ENCODE measurements around the gene TSKU.

Gene TSKU

GRCh38 chr11:76798671-76799065 lies 15.5 kb downstream of the TSKU start:
- peak overlapping the region; percentile 7; the same call in 1 of the 2 replicates for H2AFZ ChIP-seq (ENCODE audit: low read depth, low read length)
- peaks cover 17% of the 10 kb centered on the region for H4K20me1 ChIP-seq (ENCODE audit: insufficient read depth, low read length)
- TF ChIP-seq EZH2 (IDR thresholded peaks at IDR 0.05; ENCODE audit: borderline replicate concordance, low read depth, low read length, severe bottlenecking): no peak
- DNase-seq (no peak), ATAC-seq (ENCODE audit: insufficient read depth, low read depth) (no peak)
- no peak overlapping the region for H3K27ac ChIP-seq (ENCODE audit: low read length)
- peaks cover 8% of the 10 kb centered on the region; the same call in 1 of the 2 replicates for H3K4me1 ChIP-seq (ENCODE audit: insufficient read depth, low read length)
- no peaks in the 10 kb centered on the region for H3K9me3 ChIP-seq (ENCODE audit: insufficient read depth, low read length, severe bottlenecking)
- no peak overlapping the region for H3K4me3 ChIP-seq (ENCODE audit: low read depth in 1 of 2, low read length in 2 of 2)
- no peaks in the 10 kb centered on the region for H3K79me2 ChIP-seq (ENCODE audit: insufficient read depth, low read length)
- no peaks in the 10 kb centered on the region for H3K27me3 ChIP-seq (ENCODE audit: insufficient read depth, low read length, poor library complexity)
- H3K4me2 ChIP-seq (ENCODE audit: insufficient read depth, low read length): peak overlapping the region; percentile 55; the same call in 1 of the 2 replicates
- no peak overlapping the region for H3K9ac ChIP-seq (ENCODE audit: low read depth, low read length)
- peaks cover 5% of the 10 kb centered on the region for H3K36me3 ChIP-seq (ENCODE audit: insufficient read depth, low read length)

- H3K36me3 ChIP-seq (ENCODE audit: insufficient read depth, low read length): peaks cover 5% of the 10 kb centered on the region
- TF ChIP-seq EZH2 (IDR thresholded peaks at IDR 0.05; ENCODE audit: borderline replicate concordance, low read depth, low read length, severe bottlenecking) (no peak), CTCF (IDR thresholded peaks at IDR 0.05; ENCODE audit: borderline replicate concordance, extremely low read depth, low read length, poor library complexity, severe bottlenecking) (peak; percentile 79)
- H3K9me3 ChIP-seq (ENCODE audit: insufficient read depth, low read length, severe bottlenecking): no peaks in the 10 kb centered on the region
- peaks cover 11% of the 10 kb centered on the region; the same call in 1 of the 2 replicates for H3K4me1 ChIP-seq (ENCODE audit: insufficient read depth, low read length)
- DNase-seq (peak; percentile 78), ATAC-seq (ENCODE audit: insufficient read depth, low read depth) (peak; percentile 88)
- no peak overlapping the region for H3K9ac ChIP-seq (ENCODE audit: low read depth, low read length)
- H3K27me3 ChIP-seq (ENCODE audit: insufficient read depth, low read length, poor library complexity): no peaks in the 10 kb centered on the region
- H2AFZ ChIP-seq (ENCODE audit: low read depth, low read length): peak overlapping the region; percentile 7; the same call in 1 of the 2 replicates
- H3K79me2 ChIP-seq (ENCODE audit: insufficient read depth, low read length): no peaks in the 10 kb centered on the region
- H3K27ac ChIP-seq (ENCODE audit: low read length): no peak overlapping the region
- peak overlapping the region; percentile 55 for H3K4me2 ChIP-seq (ENCODE audit: insufficient read depth, low read length)
- H3K4me3 ChIP-seq (ENCODE audit: low read depth in 1 of 2, low read length in 2 of 2): no peak overlapping the region
- H4K20me1 ChIP-seq (ENCODE audit: insufficient read depth, low read length): peaks cover 16% of the 10 kb centered on the region
Measured at GRCh38 chr11:76799066-76799804, 16.1 kb downstream of the TSKU start.

GRCh38 chr11:76800466-76801200 lies 17.5 kb downstream of the TSKU start:
- ATAC-seq (ENCODE audit: insufficient read depth, low read depth) (no peak), DNase-seq (no peak)
- no peak overlapping the region for H3K4me3 ChIP-seq (ENCODE audit: low read depth in 1 of 2, low read length in 2 of 2)
- H3K4me2 ChIP-seq (ENCODE audit: insufficient read depth, low read length): no peak overlapping the region
- TF ChIP-seq CTCF (IDR thresholded peaks at IDR 0.05; ENCODE audit: borderline replicate concordance, extremely low read depth, low read length, poor library complexity, severe bottlenecking) (no peak), EZH2 (IDR thresholded peaks at IDR 0.05; ENCODE audit: borderline replicate concordance, low read depth, low read length, severe bottlenecking) (no peak)
- H3K79me2 ChIP-seq (ENCODE audit: insufficient read depth, low read length): no peaks in the 10 kb centered on the region
- no peaks in the 10 kb centered on the region for H3K9me3 ChIP-seq (ENCODE audit: insufficient read depth, low read length, severe bottlenecking)
- H4K20me1 ChIP-seq (ENCODE audit: insufficient read depth, low read length): peaks cover 12% of the 10 kb centered on the region
- peaks cover 4% of the 10 kb centered on the region for H3K36me3 ChIP-seq (ENCODE audit: insufficient read depth, low read length)
- peaks cover 12% of the 10 kb centered on the region; the same call in 1 of the 2 replicates for H3K4me1 ChIP-seq (ENCODE audit: insufficient read depth, low read length)
- H3K27ac ChIP-seq (ENCODE audit: low read length): no peak overlapping the region
- H2AFZ ChIP-seq (ENCODE audit: low read depth, low read length): no peak overlapping the region
- H3K27me3 ChIP-seq (ENCODE audit: insufficient read depth, low read length, poor library complexity): no peaks in the 10 kb centered on the region
- H3K9ac ChIP-seq (ENCODE audit: low read depth, low read length): no peak overlapping the region

GRCh38 chr11:76801225-76801624 lies 18.1 kb downstream of the TSKU start:
- Histone ChIP-seq H3K9ac (ENCODE audit: low read depth, low read length) (no peak overlapping the region), H3K4me2 (ENCODE audit: insufficient read depth, low read length) (no peak overlapping the region), H2AFZ (ENCODE audit: low read depth, low read length) (no peak overlapping the region), H3K79me2 (ENCODE audit: insufficient read depth, low read length) (no peaks in the 10 kb centered on the region), H3K27ac (ENCODE audit: low read length) (no peak overlapping the region), H3K4me1 (ENCODE audit: insufficient read depth, low read length) (peaks cover 12% of the 10 kb centered on the region; the same call in 1 of the 2 replicates), H3K36me3 (ENCODE audit: insufficient read depth, low read length) (no peaks in the 10 kb centered on the region), H4K20me1 (ENCODE audit: insufficient read depth, low read length) (peaks cover 10% of the 10 kb centered on the region), H3K27me3 (ENCODE audit: insufficient read depth, low read length, poor library complexity) (no peaks in the 10 kb centered on the region), H3K4me3 (ENCODE audit: low read depth in 1 of 2, low read length in 2 of 2) (no peak overlapping the region), H3K9me3 (ENCODE audit: insufficient read depth, low read length, severe bottlenecking) (no peaks in the 10 kb centered on the region)
- ATAC-seq (ENCODE audit: insufficient read depth, low read depth): no peak
- TF ChIP-seq EZH2 (IDR thresholded peaks at IDR 0.05; ENCODE audit: borderline replicate concordance, low read depth, low read length, severe bottlenecking) (no peak), CTCF (IDR thresholded peaks at IDR 0.05; ENCODE audit: borderline replicate concordance, extremely low read depth, low read length, poor library complexity, severe bottlenecking) (no peak)
- no peak for DNase-seq
